ELR (cell line): ENCODE measurements around the gene JARID2.

Experiments used
- DNase-seq: peaks from one replicate; pipeline ENCODE4 v3.0.0-alpha.2; 2015; ENCODE audit warnings: low read depth

The JARID2 gene

GRCh38 chr6:15493437-15494168 lies 247.7 kb downstream of the JARID2 start:
- DNase-seq, result peak; percentile 31

GRCh38 chr6:15495375-15495901 lies 249.6 kb downstream of the JARID2 start:
- DNase-seq, result no peak

GRCh38 chr6:15496345-15497131 lies 250.7 kb downstream of the JARID2 start:
- no peak for DNase-seq

- peak; percentile 35 for DNase-seq
Measured at GRCh38 chr6:15498640-15499039, 252.8 kb downstream of the JARID2 start.

GRCh38 chr6:15499125-15499524 lies 253.3 kb downstream of the JARID2 start:
- DNase-seq, result no peak

GRCh38 chr6:15499591-15499990 lies 253.7 kb downstream of the JARID2 start:
- no peak for DNase-seq

GRCh38 chr6:15500078-15500740 lies 254.3 kb downstream of the JARID2 start:
- DNase-seq, result no peak

- no peak for DNase-seq
Measured at GRCh38 chr6:15500901-15501825, 255.3 kb downstream of the JARID2 start.

GRCh38 chr6:15501826-15502445 lies 256.1 kb downstream of the JARID2 start:
- DNase-seq, result no peak

- DNase-seq, result no peak
Measured at GRCh38 chr6:15502446-15503345, 256.8 kb downstream of the JARID2 start.

GRCh38 chr6:15503346-15503680 lies 257.4 kb downstream of the JARID2 start:
- DNase-seq, result no peak

- no peak for DNase-seq
Measured at GRCh38 chr6:15504040-15504495, 258.2 kb downstream of the JARID2 start.

GRCh38 chr6:15504581-15505350 lies 258.9 kb downstream of the JARID2 start:
- DNase-seq, result peak; percentile 89

GRCh38 chr6:15505463-15505918 lies 259.6 kb downstream of the JARID2 start:
- DNase-seq, result no peak

- DNase-seq, result no peak
Measured at GRCh38 chr6:15506066-15506465, 260.2 kb downstream of the JARID2 start.

GRCh38 chr6:15507221-15507620 lies 261.4 kb downstream of the JARID2 start:
- DNase-seq, result no peak

- no peak for DNase-seq
Measured at GRCh38 chr6:15507746-15508145, 261.9 kb downstream of the JARID2 start.

- DNase-seq, result no peak
Measured at GRCh38 chr6:15508441-15508871, 262.6 kb downstream of the JARID2 start.

GRCh38 chr6:15508931-15509330 lies 263.1 kb downstream of the JARID2 start:
- DNase-seq, result no peak
